ENCODE results near the gene S100A16. TPM values are rescaled to one million over a fixed set of nuclear protein-coding genes. Genes with fewer than 3 reads are reported as not detected.

Gene S100A16
- total RNA-seq, 5 donors from 2014 or later (not counting 1 experiment from before 2014, with no cell fraction given) = 0.53 to 1.0 (median 0.82) TPM; not detected in 2

GRCh38 chr1:153608089-153608682 is 4.8 kb downstream of the S100A16 start:
- no peaks in the 10 kb centered on the region for H3K4me1 ChIP-seq (ENCODE audit: control insufficient read depth in 1 of 2, extremely low read depth in 1 of 2, insufficient read depth in 2 of 2, low read length in 2 of 2)
- H3K36me3 Mint-ChIP-seq = no peaks in the 10 kb centered on the region
- ChIA-PET CTCF (interaction anchor here in 1 of 2 donors (1.4 kb wide), 1 partner anchor 10 kb away, joined by 4 read pairs; no protein-coding TSS in a partner anchor), POLR2A (no interaction called here)
- ATAC-seq (replicated peaks in 1 of 4) (no peak), DNase-seq (no peak)
- no peaks in the 10 kb centered on the region for H3K9me3 Mint-ChIP-seq
- H3K4me3 Mint-ChIP-seq = no peak overlapping the region
- no peak overlapping the region for H3K4me3 ChIP-seq (ENCODE audit: control insufficient read depth in 1 of 2, extremely low read depth in 1 of 2, low read length in 1 of 2)
- 100% methylated on average over 2 of the region's 7 CpGs for WGBS (ENCODE audit: insufficient coverage)
- H3K27ac ChIP-seq (ENCODE audit: low read length) = no peak overlapping the region
- H3K36me3 ChIP-seq (ENCODE audit: control insufficient read depth in 2 of 2, extremely low read depth in 1 of 2, insufficient read depth in 1 of 2, low read length in 1 of 2) = no peaks in the 10 kb centered on the region
- no peak overlapping the region for H3K27ac Mint-ChIP-seq
- no peaks in the 10 kb centered on the region for H3K4me1 Mint-ChIP-seq
- H3K27me3 Mint-ChIP-seq = no peaks in the 10 kb centered on the region
- H3K9me3 ChIP-seq = no peaks in the 10 kb centered on the region
- H3K27me3 ChIP-seq (replicated peaks in 1 of 2; ENCODE audit: control insufficient read depth in 2 of 2, extremely low read depth in 1 of 2, insufficient read depth in 2 of 2, low read length in 1 of 2) = no peaks in the 10 kb centered on the region

- Mint-ChIP-seq H3K4me1 (peaks cover 0 to 5% (median 3%) of the 10 kb centered on the region in 3 donors), H3K9me3 (no peaks in the 10 kb centered on the region), H3K27me3 (no peaks in the 10 kb centered on the region), H3K27ac (no peak overlapping the region), H3K36me3 (no peaks in the 10 kb centered on the region), H3K4me3 (no peak overlapping the region)
- DNase-seq (no peak), ATAC-seq (replicated peaks in 1 of 4) (no peak)
- no peak overlapping the region for H3K27ac ChIP-seq (ENCODE audit: low read length)
- no peaks in the 10 kb centered on the region for H3K4me1 ChIP-seq (ENCODE audit: control insufficient read depth in 1 of 2, extremely low read depth in 1 of 2, insufficient read depth in 2 of 2, low read length in 2 of 2)
- 95% methylated on average over 8 of the region's 8 CpGs for WGBS (ENCODE audit: insufficient coverage)
- H3K36me3 ChIP-seq (ENCODE audit: control insufficient read depth in 2 of 2, extremely low read depth in 1 of 2, insufficient read depth in 1 of 2, low read length in 1 of 2) = no peaks in the 10 kb centered on the region
- H3K27me3 ChIP-seq (replicated peaks in 1 of 2; ENCODE audit: control insufficient read depth in 2 of 2, extremely low read depth in 1 of 2, insufficient read depth in 2 of 2, low read length in 1 of 2) = no peaks in the 10 kb centered on the region
- ChIA-PET CTCF (interaction anchor here in 1 of 2 donors (1.4 kb wide), 1 partner anchor 9 kb away, joined by 4 read pairs; no protein-coding TSS in a partner anchor), POLR2A (interaction anchor here in 1 of 2 donors (0.6 kb wide), 1 partner anchor 855 kb away, joined by 4 read pairs; no protein-coding TSS in a partner anchor)
- no peaks in the 10 kb centered on the region for H3K9me3 ChIP-seq
- no peak overlapping the region for H3K4me3 ChIP-seq (ENCODE audit: control insufficient read depth in 1 of 2, extremely low read depth in 1 of 2, low read length in 1 of 2)
Measured at GRCh38 chr1:153607381-153607780, 5.6 kb downstream of the S100A16 start.

GRCh38 chr1:153606194-153606593 is 6.7 kb downstream of the S100A16 start:
- H3K36me3 ChIP-seq (ENCODE audit: control insufficient read depth in 2 of 2, extremely low read depth in 1 of 2, insufficient read depth in 1 of 2, low read length in 1 of 2) = no peaks in the 10 kb centered on the region
- no peak overlapping the region for H3K27ac Mint-ChIP-seq
- CTCF ChIA-PET = interaction anchor here in 1 of 2 donors (0.7 kb wide), 1 partner anchor 106 kb away, joined by 4 read pairs; no protein-coding TSS in a partner anchor
- ATAC-seq (replicated peaks in 1 of 4) (no peak), DNase-seq (no peak)
- H3K36me3 Mint-ChIP-seq = no peaks in the 10 kb centered on the region
- WGBS (ENCODE audit: insufficient coverage) = no CpG with 5 or more reads among the region's 11 CpGs
- POLR2A ChIA-PET = interaction anchor here in 1 of 2 donors (0.6 kb wide), 2 partner anchors 105 to 155 kb away, joined by 4 read pairs; no protein-coding TSS in a partner anchor
- H3K4me3 ChIP-seq (ENCODE audit: control insufficient read depth in 1 of 2, extremely low read depth in 1 of 2, low read length in 1 of 2) = no peak overlapping the region
- no peak overlapping the region for H3K27ac ChIP-seq (ENCODE audit: low read length)
- H3K27me3 ChIP-seq (replicated peaks in 1 of 2; ENCODE audit: control insufficient read depth in 2 of 2, extremely low read depth in 1 of 2, insufficient read depth in 2 of 2, low read length in 1 of 2) = no peaks in the 10 kb centered on the region
- H3K4me3 Mint-ChIP-seq = no peak overlapping the region
- no peaks in the 10 kb centered on the region for H3K27me3 Mint-ChIP-seq
- H3K9me3 ChIP-seq = no peaks in the 10 kb centered on the region
- peaks cover 0 to 9% (median 4%) of the 10 kb centered on the region in 3 donors for H3K4me1 Mint-ChIP-seq
- no peaks in the 10 kb centered on the region for H3K9me3 Mint-ChIP-seq
- H3K4me1 ChIP-seq (ENCODE audit: control insufficient read depth in 1 of 2, extremely low read depth in 1 of 2, insufficient read depth in 2 of 2, low read length in 2 of 2) = no peaks in the 10 kb centered on the region

GRCh38 chr1:153602749-153603148 is 10.2 kb downstream of the S100A16 start:
- Mint-ChIP-seq H3K4me3 (no peak overlapping the region), H3K27ac (peak overlapping the region in 1 of 2 donors; percentile 4), H3K36me3 (no peaks in the 10 kb centered on the region), H3K4me1 (peaks cover 8 to 21% (median 8%) of the 10 kb centered on the region in 3 donors), H3K27me3 (no peaks in the 10 kb centered on the region), H3K9me3 (no peaks in the 10 kb centered on the region)
- Histone ChIP-seq H3K36me3 (ENCODE audit: control insufficient read depth in 2 of 2, extremely low read depth in 1 of 2, insufficient read depth in 1 of 2, low read length in 1 of 2) (no peaks in the 10 kb centered on the region), H3K4me1 (ENCODE audit: control insufficient read depth in 1 of 2, extremely low read depth in 1 of 2, insufficient read depth in 2 of 2, low read length in 2 of 2) (peaks cover 4 to 10% of the 10 kb centered on the region in 2 experiments), H3K4me3 (ENCODE audit: control insufficient read depth in 1 of 2, extremely low read depth in 1 of 2, low read length in 1 of 2) (no peak overlapping the region), H3K9me3 (no peaks in the 10 kb centered on the region), H3K27ac (ENCODE audit: low read length) (no peak overlapping the region), H3K27me3 (replicated peaks in 1 of 2; ENCODE audit: control insufficient read depth in 2 of 2, extremely low read depth in 1 of 2, insufficient read depth in 2 of 2, low read length in 1 of 2) (no peaks in the 10 kb centered on the region)
- ChIA-PET POLR2A (no interaction called here), CTCF (no interaction called here)
- ATAC-seq (replicated peaks in 1 of 4) = no peak
- WGBS (ENCODE audit: insufficient coverage) = 100% methylated on average over 2 of the region's 6 CpGs
- no peak for DNase-seq

- H3K27me3 Mint-ChIP-seq = no peaks in the 10 kb centered on the region
- ATAC-seq (replicated peaks in 1 of 4) (no peak), DNase-seq (no peak)
- Histone ChIP-seq H3K27me3 (replicated peaks in 1 of 2; ENCODE audit: control insufficient read depth in 2 of 2, extremely low read depth in 1 of 2, insufficient read depth in 2 of 2, low read length in 1 of 2) (no peaks in the 10 kb centered on the region), H3K9me3 (no peaks in the 10 kb centered on the region), H3K27ac (ENCODE audit: low read length) (no peak overlapping the region), H3K36me3 (ENCODE audit: control insufficient read depth in 2 of 2, extremely low read depth in 1 of 2, insufficient read depth in 1 of 2, low read length in 1 of 2) (no peaks in the 10 kb centered on the region), H3K4me3 (ENCODE audit: control insufficient read depth in 1 of 2, extremely low read depth in 1 of 2, low read length in 1 of 2) (no peak overlapping the region), H3K4me1 (ENCODE audit: control insufficient read depth in 1 of 2, extremely low read depth in 1 of 2, insufficient read depth in 2 of 2, low read length in 2 of 2) (peaks cover 4 to 10% of the 10 kb centered on the region in 2 experiments)
- H3K36me3 Mint-ChIP-seq = no peaks in the 10 kb centered on the region
- ChIA-PET CTCF (interaction anchor here in 1 of 2 donors (1.1 kb wide), 1 partner anchor 68 kb away, joined by 3 read pairs; no protein-coding TSS in a partner anchor), POLR2A (no interaction called here)
- no peaks in the 10 kb centered on the region for H3K9me3 Mint-ChIP-seq
- no peak overlapping the region for H3K4me3 Mint-ChIP-seq
- WGBS (ENCODE audit: insufficient coverage) = 100% methylated on average over 1 of the region's 7 CpGs
- peaks cover 8 to 21% (median 16%) of the 10 kb centered on the region in 3 donors for H3K4me1 Mint-ChIP-seq
- no peak overlapping the region for H3K27ac Mint-ChIP-seq
Measured at GRCh38 chr1:153599847-153600246, 13.1 kb downstream of the S100A16 start.

GRCh38 chr1:153598309-153599172 is 14.4 kb downstream of the S100A16 start:
- H3K4me3 ChIP-seq (ENCODE audit: control insufficient read depth in 1 of 2, extremely low read depth in 1 of 2, low read length in 1 of 2) = no peak overlapping the region
- Mint-ChIP-seq H3K27ac (peak overlapping the region; percentile 68 to 75), H3K36me3 (no peaks in the 10 kb centered on the region), H3K27me3 (no peaks in the 10 kb centered on the region), H3K9me3 (no peaks in the 10 kb centered on the region), H3K4me1 (peaks cover 8 to 21% (median 16%) of the 10 kb centered on the region in 3 donors), H3K4me3 (no peak overlapping the region)
- ATAC-seq (replicated peaks in 1 of 4) (peak; percentile 74 to 87 (median 83)), DNase-seq (peak in 6 of 35 experiments; percentile 2 to 42 (median 6))
- H3K27me3 ChIP-seq (replicated peaks in 1 of 2; ENCODE audit: control insufficient read depth in 2 of 2, extremely low read depth in 1 of 2, insufficient read depth in 2 of 2, low read length in 1 of 2) = no peaks in the 10 kb centered on the region
- no peaks in the 10 kb centered on the region for H3K36me3 ChIP-seq (ENCODE audit: control insufficient read depth in 2 of 2, extremely low read depth in 1 of 2, insufficient read depth in 1 of 2, low read length in 1 of 2)
- WGBS (ENCODE audit: insufficient coverage) = 49% methylated on average over 2 of the region's 7 CpGs
- peaks cover 4 to 10% of the 10 kb centered on the region in 2 experiments for H3K4me1 ChIP-seq (ENCODE audit: control insufficient read depth in 1 of 2, extremely low read depth in 1 of 2, insufficient read depth in 2 of 2, low read length in 2 of 2)
- peak overlapping the region; percentile 29 for H3K27ac ChIP-seq (ENCODE audit: low read length)
- ChIA-PET POLR2A (no interaction called here), CTCF (interaction anchor here in 1 of 2 donors (0.6 to 1.0 kb wide), 3 partner anchors 9 to 279 kb away, joined by 3 to 4 read pairs (median 3); no protein-coding TSS in a partner anchor)
- H3K9me3 ChIP-seq = no peaks in the 10 kb centered on the region

Data from T-cell (primary cell).